GM18868 (cell line): ENCODE data around the gene KIF23.

ENCODE experiments used
- ATAC-seq: cut with Tn5 transposase; IDR thresholded peaks from one replicate; pipeline ENCODE4 v1.9.1; 2021; ENCODE audit warnings: mild to moderate bottlenecking, moderate library complexity; ENCODE audit not compliant: unreplicated experiment

The KIF23 gene

DNA sequence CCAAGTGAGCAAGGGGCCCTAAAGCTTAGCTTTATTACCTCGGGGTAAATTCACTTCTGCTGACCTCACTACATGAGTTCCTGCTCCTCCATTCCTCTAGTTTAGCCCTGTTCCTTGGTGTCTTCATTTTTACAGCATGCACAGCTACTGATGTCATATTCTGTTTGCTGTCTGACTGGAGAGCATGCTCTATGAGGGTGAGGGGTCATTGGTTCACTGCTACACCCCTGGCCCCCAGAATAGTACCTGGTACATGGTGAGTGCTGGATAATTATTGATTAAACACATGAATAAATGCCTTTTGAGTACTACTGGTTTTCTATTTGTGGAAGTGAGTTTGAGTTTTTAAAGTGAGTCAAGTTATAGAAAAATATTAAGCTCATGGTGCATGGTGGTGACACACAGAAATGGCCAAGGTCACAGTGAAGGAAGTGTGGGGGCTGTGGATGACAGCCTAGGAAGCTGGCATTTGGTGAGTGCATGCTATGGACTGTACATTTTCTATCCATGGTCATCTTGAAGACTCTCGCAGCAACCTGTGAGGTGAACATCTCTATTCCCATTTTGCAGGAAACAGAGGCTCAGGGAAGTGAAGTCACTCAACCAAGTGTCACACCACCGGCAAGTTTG is 72.4 kb downstream of the KIF23 start:
- ATAC-seq = no peak

DNA sequence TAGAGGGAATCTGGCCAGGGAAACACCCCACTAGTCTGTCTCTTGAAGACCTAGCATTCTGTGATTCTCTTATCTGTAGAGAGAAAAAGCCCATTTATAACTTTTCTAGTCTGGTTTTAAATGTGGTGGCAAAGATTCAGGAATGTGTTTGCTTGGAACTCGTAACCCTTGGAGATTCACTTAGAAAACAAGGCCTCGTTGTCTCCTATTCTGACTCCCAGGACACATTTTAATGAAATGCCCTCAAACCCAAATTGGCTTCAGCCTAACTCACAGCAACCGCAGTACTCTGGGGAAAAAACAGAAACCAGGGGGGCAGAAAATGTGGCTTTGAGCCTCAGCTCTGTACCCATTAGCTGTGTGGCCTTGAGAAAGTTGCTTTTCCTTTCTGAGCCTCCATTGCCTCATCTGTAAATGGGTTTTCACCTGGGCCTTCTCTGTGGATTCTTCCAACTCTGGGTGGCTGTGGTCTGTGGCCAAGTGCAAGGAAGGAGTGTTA is 75.0 kb downstream of the KIF23 start:
- no peak for ATAC-seq

DNA sequence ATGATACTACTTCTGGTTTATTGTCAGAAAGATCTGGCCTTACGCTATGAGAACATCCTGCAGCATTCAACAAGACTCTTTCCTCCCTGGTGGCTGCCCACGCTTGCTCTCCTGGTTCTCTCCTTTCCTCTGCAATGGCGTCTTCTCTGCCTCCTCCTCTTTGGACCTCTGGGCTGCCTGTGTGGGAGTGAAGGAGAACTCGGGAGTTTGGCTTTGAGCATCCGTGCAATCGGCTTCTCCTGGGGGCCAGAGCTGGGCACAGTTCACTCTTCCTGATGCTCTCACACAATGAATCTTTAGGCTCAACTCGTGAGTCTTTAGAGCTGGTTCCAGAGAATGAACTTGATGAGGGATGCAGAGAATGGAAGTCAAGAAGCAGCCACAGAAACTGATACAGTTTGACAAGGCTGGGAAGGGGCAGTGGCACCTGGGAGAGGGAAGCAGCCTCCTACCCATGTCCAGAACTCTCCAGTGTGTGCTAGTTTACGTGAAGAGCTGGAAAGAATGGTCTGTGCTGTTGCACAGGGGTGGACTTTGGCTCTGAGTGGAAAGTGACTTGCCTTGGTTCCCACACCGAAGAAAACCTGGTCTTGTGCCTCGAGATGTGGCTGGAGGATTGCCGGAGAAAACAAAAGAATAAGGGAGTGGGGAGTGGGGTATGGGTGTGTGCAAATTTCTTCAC is 76.3 kb downstream of the KIF23 start:
- no peak for ATAC-seq

DNA sequence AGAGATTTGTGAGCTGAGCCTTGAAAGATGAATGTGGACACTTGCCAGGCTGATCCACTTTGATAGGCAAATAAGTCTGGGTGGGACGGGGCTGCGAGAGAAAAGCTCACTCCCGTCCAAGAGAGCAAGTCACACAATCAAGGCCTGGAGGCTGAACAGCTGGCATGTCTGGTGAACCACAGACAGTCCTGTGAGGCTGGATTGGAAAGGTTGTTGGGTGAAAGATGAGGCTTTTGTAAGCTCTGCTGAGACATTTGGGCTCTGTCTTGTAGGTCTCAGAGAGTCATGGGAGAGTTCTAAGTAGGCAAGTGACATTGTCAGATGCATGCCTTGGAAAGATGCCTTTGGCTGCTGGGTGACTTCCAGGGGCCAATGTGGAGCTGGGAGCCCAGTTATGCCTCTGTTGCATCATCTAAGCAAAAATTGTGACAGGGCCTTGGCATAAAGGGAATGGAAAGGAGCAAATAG is 76.9 kb downstream of the KIF23 start:
- ATAC-seq = no peak

DNA sequence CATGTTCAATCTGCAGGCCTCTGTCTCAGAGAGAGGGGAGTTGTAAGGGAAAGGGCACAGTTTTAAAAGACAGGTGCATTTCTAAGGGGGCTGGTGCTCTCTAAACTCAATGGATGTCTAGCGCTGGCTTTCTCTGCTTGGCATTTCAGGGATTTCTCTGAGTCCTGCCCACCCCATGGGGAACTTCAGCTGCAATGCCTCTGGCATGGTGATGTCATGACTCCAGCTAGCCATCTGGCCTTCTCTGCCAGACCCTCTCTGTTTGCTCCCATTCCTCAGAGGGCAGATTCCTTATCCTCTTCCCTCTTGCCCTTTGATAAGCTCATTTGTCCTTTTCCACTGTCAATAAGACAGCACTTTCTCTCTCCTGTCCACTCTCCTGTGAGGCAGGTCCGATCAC is 79.3 kb downstream of the KIF23 start:
- no peak for ATAC-seq

DNA sequence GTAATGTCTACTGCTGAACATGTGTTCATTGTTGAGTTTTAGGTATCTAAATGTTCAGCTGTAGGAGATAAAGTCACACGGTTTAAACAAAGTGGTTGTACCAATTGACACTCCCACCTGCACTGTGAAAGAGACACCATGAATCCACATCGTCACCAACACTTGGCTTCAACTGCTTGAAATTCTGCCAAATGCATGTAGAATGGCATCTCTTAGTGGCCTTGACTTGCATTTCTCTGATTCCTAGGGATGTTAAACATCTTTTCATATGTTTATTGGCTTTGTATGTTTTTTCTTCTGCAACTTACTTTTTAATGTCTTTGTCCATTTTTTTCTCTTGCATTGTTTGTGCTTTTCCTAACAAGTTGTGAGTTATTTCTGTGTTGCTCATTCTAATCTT is 81.9 kb downstream of the KIF23 start:
- ATAC-seq = no peak

DNA sequence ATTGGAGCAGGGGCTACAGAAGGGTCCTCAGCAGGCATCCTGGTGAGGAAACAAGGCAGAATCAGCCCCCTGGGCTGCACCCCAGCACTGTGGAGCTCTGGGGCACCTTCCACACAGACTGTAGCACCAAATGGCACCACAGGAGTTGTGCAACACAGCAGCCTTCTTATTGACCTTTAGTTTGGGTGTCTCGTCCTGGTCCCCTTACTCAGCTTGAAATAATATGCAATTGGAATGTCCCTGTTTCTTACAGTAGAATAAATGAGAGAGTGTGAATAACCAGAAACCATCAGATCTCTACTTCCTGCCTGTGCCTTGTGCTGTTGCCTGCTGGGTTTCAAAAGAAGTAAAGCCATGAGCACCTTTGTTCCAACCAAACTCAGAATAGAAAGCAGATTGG is 82.9 kb downstream of the KIF23 start:
- ATAC-seq = no peak

DNA sequence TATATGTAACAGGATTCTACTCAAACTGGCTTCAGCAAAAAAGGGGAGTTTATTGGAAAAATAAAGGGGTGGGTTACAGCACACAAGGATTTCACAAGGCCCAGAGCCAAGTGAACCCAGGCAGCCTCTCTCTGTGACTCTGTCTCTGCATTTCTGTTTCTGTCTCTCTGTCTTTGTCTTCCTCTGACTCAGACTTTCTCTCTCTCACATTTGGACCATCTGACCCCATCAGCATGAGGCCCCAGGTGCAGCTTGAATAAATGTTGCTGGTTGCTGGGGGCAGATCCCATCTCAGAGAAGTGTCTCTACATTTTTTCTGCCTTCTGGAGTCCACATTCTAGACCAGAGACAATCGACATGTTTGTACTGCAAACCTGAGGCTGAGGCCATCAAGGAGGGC is 83.5 kb downstream of the KIF23 start:
- no peak for ATAC-seq
